Measurements from ENCODE around the gene SEMA6A.

SEMA6A gene

GRCh38 chr5:116579144-116579543 lies 4.5 kb upstream of the SEMA6A start:
- peak overlapping the region; percentile 11 to 27 (median 24) for H3K27ac Mint-ChIP-seq
- H3K4me1 Mint-ChIP-seq = peaks cover 27% of the 10 kb centered on the region
- no peak for TF ChIP-seq CTCF (IDR thresholded peaks at IDR 0.05; ENCODE audit: unreplicated experiment in 3 of 3)
- H3K9me3 Mint-ChIP-seq = no peaks in the 10 kb centered on the region
- peak overlapping the region; percentile 38 to 65 (median 45) for H3K4me3 Mint-ChIP-seq
- H3K27me3 Mint-ChIP-seq (ENCODE audit: low read depth) = no peaks in the 10 kb centered on the region
- no peaks in the 10 kb centered on the region for H3K36me3 Mint-ChIP-seq (ENCODE audit: low read depth)

- H3K27ac Mint-ChIP-seq = peak overlapping the region; percentile 11 to 27 (median 24)
- no peaks in the 10 kb centered on the region for H3K27me3 Mint-ChIP-seq (ENCODE audit: low read depth)
- peak overlapping the region; percentile 38 to 65 (median 45) for H3K4me3 Mint-ChIP-seq
- no peaks in the 10 kb centered on the region for H3K9me3 Mint-ChIP-seq
- H3K36me3 Mint-ChIP-seq (ENCODE audit: low read depth) = no peaks in the 10 kb centered on the region
- TF ChIP-seq CTCF (IDR thresholded peaks at IDR 0.05; ENCODE audit: unreplicated experiment in 3 of 3) = no peak
- peaks cover 23% of the 10 kb centered on the region for H3K4me1 Mint-ChIP-seq
Measured at GRCh38 chr5:116578676-116579075, 4.1 kb upstream of the SEMA6A start.

- no peak for TF ChIP-seq CTCF (IDR thresholded peaks at IDR 0.05; ENCODE audit: unreplicated experiment in 3 of 3)
- H3K9me3 Mint-ChIP-seq = no peaks in the 10 kb centered on the region
- no peaks in the 10 kb centered on the region for H3K27me3 Mint-ChIP-seq (ENCODE audit: low read depth)
- peaks cover 12% of the 10 kb centered on the region for H3K4me1 Mint-ChIP-seq
- peak overlapping the region in 1 of 3 experiments; percentile 98 for H3K27ac Mint-ChIP-seq
- peaks cover 3% of the 10 kb centered on the region for H3K36me3 Mint-ChIP-seq (ENCODE audit: low read depth)
- H3K4me3 Mint-ChIP-seq = peak overlapping the region; percentile 63 to 99 (median 65)
Measured at GRCh38 chr5:116577064-116577788, 2.6 kb upstream of the SEMA6A start.

- peaks cover 11% of the 10 kb centered on the region for H3K4me1 Mint-ChIP-seq
- peaks cover 3% of the 10 kb centered on the region for H3K36me3 Mint-ChIP-seq (ENCODE audit: low read depth)
- no peaks in the 10 kb centered on the region for H3K9me3 Mint-ChIP-seq
- peak overlapping the region; percentile 97 to 98 (median 97) for H3K27ac Mint-ChIP-seq
- H3K4me3 Mint-ChIP-seq = peak overlapping the region; percentile 99
- no peaks in the 10 kb centered on the region for H3K27me3 Mint-ChIP-seq (ENCODE audit: low read depth)
- TF ChIP-seq CTCF (IDR thresholded peaks at IDR 0.05; ENCODE audit: unreplicated experiment in 3 of 3) = peak; percentile 85 to 90 (median 86)
Measured at GRCh38 chr5:116576053-116576713, 1.6 kb upstream of the SEMA6A start.

- H3K9me3 Mint-ChIP-seq = no peaks in the 10 kb centered on the region
- peaks cover 17% of the 10 kb centered on the region for H3K4me1 Mint-ChIP-seq
- peak overlapping the region; percentile 97 to 98 (median 97) for H3K27ac Mint-ChIP-seq
- peak overlapping the region; percentile 99 for H3K4me3 Mint-ChIP-seq
- H3K27me3 Mint-ChIP-seq (ENCODE audit: low read depth) = no peaks in the 10 kb centered on the region
- H3K36me3 Mint-ChIP-seq (ENCODE audit: low read depth) = peaks cover 3% of the 10 kb centered on the region
- TF ChIP-seq CTCF (IDR thresholded peaks at IDR 0.05; ENCODE audit: unreplicated experiment in 3 of 3) = no peak
Measured at GRCh38 chr5:116575326-116576052, 866 bp upstream of the SEMA6A start.
